NCI-H2029 (cell line): ENCODE results near the gene ANKS3.

Experiments used
- DNase-seq: peaks from one replicate; lab custom pipeline; 2025; lab: John Stamatoyannopoulos, UW

ANKS3 gene

GRCh38 chr16:4673387-4674046 is 60.6 kb downstream of the ANKS3 start:
- no peak for DNase-seq

- DNase-seq = no peak
These were observed 65.6 kb downstream of the ANKS3 start for GRCh38 chr16:4668313-4668960.

DNA sequence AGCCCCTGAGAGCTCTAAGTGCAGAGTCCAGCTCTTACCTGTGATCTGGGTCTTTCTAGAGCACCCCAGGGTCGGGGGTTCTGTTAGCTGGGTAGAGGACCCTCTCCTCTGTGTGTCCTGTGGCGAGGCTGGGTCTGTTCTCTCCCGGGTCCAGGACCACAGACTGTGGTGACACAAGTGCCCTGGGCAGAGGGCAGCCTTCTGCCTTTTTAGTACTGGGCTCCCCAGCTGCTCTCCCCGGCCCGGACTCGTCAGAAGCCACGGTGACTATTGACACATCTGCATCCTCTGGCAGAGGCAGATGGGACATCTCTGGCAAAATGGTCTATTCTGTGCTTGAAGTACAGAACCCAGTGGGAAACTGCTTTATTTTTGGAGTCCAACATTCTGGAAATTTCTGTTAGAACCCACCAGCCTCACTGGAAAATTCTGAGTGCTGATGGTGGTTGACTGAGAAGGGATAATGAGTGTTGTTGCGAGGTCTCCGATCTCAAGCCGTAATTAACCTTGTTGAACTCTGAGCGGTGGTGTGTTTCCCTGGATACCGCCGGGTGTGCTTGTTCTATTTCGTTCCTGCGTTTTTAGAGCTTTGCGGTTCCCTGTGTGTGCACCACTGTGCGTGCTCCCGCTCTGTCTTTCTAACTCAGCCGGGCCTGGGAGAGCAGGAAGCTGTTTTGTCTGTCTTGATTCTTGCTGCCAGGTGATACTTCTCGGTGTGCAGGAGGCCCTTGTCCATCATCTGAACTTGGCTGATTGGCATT is 66.7 kb downstream of the ANKS3 start:
- DNase-seq = no peak

DNA sequence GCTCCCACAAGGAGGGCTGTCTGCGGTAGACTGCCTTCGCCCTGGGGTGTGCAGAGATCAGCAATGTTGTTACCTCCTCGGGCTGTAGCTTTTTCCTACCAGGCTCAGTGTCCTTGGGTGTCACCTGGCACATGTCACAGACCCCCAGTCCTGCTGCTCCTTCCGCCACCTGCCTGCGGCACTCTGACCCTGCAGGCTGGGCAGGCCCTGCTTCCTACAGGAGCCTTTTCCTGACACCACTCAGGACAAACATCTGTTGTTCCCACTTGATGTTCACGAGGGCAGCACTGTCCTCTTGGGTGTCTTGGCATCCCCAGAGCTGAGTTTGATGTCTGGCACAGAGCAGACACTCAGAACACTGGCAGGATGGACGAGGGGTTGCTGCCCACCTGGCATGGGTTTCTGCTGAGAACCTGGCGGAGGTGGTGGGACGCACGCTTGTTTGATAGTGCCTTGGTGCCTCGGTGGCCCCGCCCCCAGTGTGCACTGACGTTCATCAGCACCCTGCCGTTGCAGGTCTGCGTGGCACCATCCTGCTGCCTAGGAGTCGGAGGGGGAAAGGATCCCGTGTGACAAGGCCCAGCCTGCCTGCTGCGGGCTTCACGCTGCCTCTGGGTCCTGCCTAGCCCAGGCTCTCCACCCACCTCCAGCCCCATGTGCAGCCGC is 67.4 kb downstream of the ANKS3 start:
- DNase-seq = no peak

DNA sequence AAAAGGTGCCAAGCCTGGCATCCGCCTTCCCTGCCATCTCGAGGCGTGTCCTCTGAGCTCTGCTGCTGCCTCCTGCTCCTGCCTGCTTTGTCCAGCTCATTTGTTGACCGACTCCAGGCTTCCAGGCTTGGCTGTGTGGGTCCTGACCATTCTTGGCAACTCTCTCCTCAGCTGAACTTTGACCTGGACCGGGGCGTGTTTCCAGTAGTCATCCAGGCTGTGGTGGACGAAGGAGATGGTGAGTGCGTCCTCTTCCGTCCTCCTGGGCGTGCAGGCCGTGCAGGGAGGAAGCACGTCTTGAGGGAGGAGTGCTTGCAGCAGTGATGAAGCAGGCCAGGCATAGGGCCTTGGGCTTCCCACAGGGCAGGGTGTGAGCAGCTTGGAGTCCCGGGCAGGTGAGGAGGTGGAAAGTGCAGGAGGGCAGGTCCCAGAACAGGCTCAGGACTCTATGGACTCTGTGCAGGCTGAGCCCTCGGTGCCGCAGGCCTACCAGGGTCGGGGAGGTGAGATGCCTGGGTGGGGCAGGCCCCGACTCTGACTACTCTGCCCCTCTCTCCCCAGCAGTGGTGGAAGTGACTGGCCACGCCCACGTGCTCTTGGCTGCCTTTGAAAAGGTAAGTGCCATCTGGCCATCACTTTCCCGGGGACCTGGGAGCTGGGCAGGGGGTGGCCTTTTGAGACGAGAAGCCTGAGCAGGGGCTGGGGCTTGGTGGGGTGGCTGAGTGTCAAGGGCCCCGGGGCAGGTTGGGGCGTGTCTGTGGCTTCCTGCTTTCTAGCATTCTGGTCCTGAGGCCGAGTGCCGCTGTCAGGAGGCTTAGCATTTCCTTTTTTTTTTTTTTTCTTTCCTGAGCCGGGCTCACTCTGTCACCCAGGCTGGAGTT is 69.3 kb downstream of the ANKS3 start:
- DNase-seq = no peak

GRCh38 chr16:4663777-4664465 is 70.2 kb downstream of the ANKS3 start:
- no peak for DNase-seq

DNA sequence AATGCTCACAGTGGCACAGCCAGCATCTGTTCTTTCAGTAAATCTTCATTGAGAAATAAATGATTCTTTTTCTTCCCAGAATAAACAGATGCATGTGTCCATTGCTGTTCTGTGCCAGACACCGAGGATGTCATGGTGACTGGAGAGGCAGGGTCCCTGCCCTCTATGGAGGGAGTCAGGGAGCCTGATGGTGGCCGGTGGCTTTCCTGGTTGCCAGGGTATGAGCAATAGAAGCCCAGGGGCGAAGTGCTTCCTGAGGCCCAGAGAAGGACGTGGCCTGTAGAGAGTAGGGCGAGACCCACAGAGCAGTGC is 70.7 kb downstream of the ANKS3 start:
- DNase-seq = no peak

DNA sequence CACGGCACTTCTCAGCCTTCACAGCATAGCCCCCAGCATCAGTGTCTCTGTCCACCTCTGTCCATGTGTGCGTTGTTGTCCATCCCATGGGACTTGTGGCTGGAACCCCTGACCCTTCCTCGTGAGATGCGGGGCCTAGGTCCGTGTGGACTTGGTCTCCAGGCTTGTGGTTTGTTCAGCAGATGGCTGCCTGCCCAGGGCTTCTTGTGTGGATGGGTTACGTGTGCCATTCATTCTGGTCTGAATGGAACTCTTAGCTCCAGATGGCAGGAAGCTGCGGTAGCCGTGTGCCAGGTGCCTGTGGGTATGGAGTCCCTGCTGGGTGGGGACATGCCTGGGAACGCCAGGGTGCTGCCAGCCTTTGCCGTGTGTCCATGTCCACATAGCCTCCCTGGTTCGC is 72.4 kb downstream of the ANKS3 start:
- DNase-seq = peak; percentile 89

GRCh38 chr16:4660454-4661007 is 73.5 kb downstream of the ANKS3 start:
- peak; percentile 70 for DNase-seq

GRCh38 chr16:4659363-4660353 is 74.4 kb downstream of the ANKS3 start:
- no peak for DNase-seq

DNA sequence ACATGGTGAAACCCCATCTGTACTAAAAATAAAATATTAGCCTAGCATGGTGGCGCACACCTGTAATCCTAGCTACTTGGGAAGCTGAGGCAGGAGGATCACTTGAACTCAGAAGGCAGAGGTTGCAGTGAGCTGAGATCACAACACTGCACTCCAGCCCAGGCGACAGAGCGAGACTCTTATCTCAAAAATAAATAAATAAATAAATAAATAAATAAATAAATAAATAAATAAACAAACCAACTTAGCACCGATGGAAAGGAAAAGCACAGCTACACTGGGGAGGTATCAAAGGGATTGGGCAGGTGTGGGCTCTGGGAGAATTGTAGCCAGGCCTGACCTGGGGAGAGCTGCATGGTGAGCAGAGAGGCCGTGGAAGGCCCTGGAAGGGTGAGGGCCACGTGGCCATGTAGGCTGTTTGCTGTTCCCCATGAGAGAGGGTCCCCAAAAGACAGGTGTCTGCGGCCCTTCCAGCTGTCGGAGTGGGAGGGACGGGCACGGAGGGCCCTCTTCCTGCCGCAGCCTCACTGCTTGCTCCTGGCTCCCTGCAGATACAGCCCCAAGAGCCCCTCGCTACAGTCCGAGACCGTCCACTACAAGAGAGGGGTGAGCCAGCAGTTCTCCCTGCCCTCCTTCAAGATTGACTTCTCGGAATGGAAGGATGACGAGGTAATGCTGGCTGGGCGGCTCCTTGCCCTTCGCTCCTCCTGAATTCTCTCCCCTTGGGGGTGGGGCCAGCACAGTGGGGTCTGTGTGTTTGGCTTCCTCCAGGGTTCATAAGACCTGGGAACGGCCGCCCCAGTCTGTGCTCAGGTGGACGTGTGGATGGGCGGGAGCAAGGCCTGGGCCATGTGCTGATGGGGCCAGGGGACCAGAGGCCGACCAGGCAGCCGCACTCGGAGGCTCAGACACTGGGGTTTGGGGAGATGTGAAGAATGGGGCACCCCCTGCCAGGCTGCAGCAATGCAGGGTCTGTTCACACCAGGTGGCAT is 77.1 kb downstream of the ANKS3 start:
- no peak for DNase-seq

DNA sequence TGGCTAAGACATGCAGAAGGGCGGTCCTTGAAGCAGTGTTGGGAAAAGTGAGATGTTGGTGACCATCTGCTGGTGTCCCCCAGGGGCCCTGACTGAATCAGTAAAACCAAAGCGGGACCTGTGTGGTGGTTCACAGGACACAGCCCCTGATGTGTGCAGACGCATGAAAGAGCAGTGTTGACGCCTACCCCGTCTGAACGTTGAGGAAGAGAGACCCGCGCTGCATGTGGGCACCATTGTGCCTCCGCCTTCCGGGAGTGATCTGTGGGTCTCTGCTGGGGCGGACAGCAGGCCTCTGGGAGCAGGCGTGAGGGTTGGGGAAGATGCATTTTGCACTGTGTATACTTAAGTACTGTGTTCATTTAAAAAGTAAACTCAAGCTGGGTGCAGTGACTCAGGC is 77.8 kb downstream of the ANKS3 start:
- DNase-seq = no peak

GRCh38 chr16:4655801-4656200 is 78.3 kb downstream of the ANKS3 start:
- no peak for DNase-seq

DNA sequence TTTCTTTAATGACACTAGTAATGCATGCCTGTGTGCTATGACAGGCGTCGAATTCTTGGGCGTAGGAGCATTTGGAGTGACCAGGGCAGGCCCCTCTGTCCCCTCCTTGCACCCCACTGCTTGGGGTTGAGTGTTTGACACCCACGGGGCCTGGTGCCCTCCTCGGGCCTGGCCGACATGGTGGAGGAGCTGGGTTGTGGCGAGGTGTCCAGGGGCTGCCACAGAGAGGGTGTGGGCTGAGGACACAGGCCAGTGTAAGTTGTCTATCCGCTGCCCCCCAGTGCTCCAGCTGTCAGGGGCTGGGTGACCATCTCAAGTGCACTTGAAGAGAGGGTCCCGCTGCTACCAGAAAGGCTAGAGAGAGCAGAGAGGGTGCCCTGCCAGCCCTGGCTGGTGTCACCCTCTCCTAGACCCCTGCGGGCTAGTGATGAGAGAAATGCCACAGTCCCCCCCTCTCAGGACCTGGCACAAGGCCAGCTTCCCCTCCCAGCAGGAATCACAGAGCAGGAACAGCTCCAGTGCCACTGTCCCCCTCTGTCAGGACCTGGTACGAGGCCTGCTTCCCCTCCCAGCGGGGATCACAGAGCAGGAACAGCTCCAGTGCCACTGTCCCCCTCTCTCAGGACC is 79.0 kb downstream of the ANKS3 start:
- DNase-seq = no peak

- DNase-seq = no peak
These were observed 79.8 kb downstream of the ANKS3 start for GRCh38 chr16:4654011-4654963.

- no peak for DNase-seq
These were observed 81.5 kb downstream of the ANKS3 start for GRCh38 chr16:4652561-4652960.

- DNase-seq = no peak
These were observed 82.2 kb downstream of the ANKS3 start for GRCh38 chr16:4651827-4652226.
